Retina (tissue), 1 donor: ENCODE data around the gene FBLIM1.
"Not testable (repeated sequence)": the region's sequence is repeated elsewhere in the genome, so short reads cannot be mapped to it uniquely, and the experiment has no call there.

Source experiments
- DNase-seq: peaks from one replicate; pipeline ENCODE4 v3.0.0-alpha.2; 2016

The FBLIM1 gene

GRCh38 chr1:15825800-15826199, 67.2 kb downstream of the FBLIM1 start:
- DNase-seq: no peak

- DNase-seq: no peak
Observed at GRCh38 chr1:15826810-15827507, 68.4 kb downstream of the FBLIM1 start.

DNA sequence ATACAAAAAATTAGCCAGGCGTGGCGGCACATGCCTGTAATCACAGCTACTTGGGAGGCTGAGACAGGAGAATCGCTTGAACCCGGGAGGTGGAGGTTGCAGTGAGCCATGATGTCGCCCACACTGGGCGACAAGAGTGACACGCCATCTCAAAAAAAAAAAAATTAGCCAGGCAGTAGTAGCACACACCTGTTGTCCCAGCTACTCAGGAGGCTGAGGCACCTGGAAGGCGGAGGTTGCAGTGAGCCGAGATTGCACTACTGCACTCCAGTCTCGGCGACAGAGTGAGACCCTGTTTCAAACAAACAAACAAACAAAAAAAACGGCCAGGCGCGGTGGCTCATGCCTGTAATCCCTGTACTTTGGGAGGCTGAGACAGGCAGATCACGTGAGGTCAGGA, 69.0 kb downstream of the FBLIM1 start:
- DNase-seq: not testable (repeated sequence)

- DNase-seq: not testable (repeated sequence)
Observed at GRCh38 chr1:15828931-15829330, 70.3 kb downstream of the FBLIM1 start.

- no peak for DNase-seq
Observed at GRCh38 chr1:15830258-15830657, 71.7 kb downstream of the FBLIM1 start.

DNA sequence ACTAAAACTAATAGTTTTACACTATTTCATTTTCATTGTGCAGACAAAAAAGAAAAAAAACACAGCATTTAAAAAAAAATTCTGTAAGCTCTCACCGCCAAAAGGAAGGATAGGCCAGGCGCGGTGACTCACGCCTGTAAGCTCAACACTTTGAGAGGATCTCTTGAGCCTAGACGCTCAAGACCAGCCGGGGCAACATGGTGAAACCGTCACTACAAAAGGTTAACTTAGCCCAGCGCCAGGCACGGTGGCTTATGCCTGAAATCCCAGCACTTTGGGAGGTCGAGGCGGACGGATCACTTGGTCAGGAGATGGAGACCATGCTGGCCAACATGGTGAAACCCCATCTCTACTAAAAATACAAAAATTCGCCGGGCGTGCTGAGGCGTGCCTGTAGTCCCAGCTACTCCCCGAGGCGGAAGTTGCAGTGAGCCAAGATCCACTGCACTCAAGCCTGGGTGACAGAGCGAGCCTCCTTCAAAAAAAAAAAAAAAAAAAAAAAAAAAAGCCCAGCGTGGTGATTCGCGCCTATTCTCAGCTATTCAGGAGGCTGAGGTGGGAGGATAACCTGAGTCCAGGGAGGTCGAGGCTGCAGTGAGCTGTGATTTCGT, 74.6 kb downstream of the FBLIM1 start:
- peak; percentile 32 for DNase-seq

GRCh38 chr1:15833842-15834405, 75.3 kb downstream of the FBLIM1 start:
- peak; percentile 22 for DNase-seq

DNA sequence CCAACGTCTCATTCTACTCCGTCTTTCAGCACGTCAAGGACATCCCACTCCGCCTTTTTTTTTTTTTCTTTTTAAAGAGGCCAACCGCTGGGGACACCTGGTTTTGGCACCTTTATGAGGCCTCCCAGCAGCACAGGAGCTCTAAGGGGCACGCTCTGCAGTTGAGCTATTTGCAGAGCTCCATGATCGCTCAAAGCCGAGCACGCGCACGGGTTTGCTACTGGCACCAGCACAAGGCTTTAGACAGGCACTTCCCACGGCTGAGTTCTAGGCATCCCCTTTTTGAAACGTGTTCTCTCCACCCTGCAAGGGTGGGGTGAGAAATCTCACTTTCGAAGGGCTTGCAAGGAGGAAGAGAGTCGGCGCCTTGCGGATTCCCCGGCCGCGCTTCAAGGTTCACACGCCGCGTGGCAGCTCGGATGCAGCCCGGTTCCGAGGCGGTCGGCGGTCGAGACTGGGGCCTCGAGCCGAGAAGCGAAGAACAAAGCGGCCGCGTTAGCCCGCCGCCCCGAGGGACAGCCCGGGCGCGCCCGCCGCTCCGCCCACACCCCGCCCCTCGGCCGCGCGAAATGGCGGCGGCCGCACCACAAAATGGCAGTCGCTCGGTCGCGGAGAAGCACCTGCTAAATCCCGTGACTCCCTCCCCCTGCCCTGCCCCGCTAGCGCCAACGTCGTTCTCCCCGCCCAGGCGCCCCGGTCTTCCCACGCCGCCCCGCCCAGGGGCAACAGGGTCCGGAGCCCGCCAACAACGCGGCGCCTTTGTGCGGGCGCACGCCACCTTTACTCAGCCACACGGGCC, 76.0 kb downstream of the FBLIM1 start:
- peak; percentile 97 for DNase-seq

DNA sequence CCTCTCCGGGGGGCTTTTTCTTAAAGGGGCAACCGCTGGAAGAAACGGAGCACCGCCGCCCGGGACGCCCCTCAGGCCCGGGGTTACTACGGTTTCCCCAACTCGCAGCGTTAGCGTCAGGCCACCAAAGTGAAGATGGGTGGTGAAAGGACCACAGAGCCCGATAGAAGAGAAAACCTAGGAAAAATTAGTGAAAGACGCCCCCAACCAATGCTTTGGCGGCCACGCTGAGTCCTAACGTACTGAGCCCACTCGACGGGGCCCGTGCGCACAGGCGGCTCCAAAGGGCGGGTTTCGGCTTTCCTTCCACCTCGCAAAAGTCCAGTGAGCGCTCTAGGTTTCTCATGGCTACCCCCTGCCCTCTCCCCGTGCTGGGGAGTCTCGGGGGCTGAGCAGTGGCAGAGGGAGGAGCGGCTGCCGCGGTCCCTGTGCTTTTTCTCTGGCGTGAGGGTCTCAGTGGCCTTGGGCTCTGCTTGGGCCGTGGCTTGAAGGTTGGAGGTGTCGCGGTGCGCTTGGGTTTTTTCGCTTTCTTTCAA, 76.7 kb downstream of the FBLIM1 start:
- DNase-seq: peak; percentile 93

DNA sequence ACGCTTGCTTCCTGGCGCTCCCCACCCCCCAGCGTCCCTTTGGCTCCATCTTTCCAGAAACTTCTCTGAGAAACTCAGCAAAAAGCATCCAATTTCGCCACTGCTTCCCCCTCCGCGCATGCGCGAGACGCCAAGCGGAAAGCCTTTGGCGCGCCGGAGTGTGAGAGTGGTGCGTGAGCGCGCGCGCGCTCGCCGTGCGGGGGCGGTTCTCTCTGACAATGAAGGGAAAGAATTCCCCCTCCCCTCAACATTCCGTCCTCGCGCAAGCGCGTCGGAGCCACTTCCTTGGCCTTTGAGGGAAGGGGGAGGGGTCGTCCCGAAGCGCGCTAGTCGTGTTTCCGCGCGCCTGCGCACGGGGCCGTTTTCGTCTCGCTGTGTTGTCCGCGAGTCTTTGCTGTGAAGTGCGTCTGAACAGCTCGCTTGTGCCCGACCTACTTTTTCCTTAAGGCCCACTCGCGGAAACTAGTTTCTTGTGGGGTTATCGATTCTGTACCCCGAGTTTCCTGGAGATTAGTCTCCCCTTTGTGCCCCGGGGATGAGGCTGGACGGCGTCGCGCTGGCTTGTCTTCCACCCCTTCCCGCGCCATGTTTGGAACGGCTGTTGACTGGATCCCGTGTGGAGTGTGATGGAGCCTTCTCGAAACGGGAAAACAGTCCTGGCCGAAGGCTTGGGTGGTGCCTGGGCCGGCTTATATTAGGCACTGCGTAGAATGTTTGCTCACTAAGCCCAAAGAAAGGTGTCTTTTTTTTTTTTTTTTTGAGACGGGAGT, 77.3 kb downstream of the FBLIM1 start:
- peak; percentile 98 for DNase-seq
